B cell (primary cell): ENCODE results near the gene RERE. TPM values are rescaled to one million over a fixed set of nuclear protein-coding genes. Genes with fewer than 3 reads are reported as not detected.
"Not testable (repeated sequence)": the region's sequence is repeated elsewhere in the genome, so short reads cannot be mapped to it uniquely, and the experiment has no call there.

Experiments
- ATAC-seq: fragments of 200-7000 bp; cut with Tn5 transposase; one replicate; pipeline ENCODE4 v1.10.0; 2021; ENCODE audit warnings: low read depth, mild to moderate bottlenecking, moderate number of reproducible peaks, moderate library complexity
- CTCF ChIA-PET: fragments of 350-600 bp; sonication (Branson Sonifier 250); formaldehyde crosslinking; loops from one replicate; lab custom pipeline; 2021; ENCODE audit warnings: antibody characterized with exemption, inconsistent platforms; lab: Charles Lee
- POLR2A ChIA-PET: fragments of 350-600 bp; sonication (Branson Sonifier 250); formaldehyde crosslinking; loops from one replicate; lab custom pipeline; 2021; ENCODE audit warnings: antibody characterized with exemption; lab: Charles Lee
- DNase-seq: peaks from one replicate; pipeline ENCODE4 v3.0.0; 2013
- H2AFZ ChIP-seq: 2 replicates; pipeline ENCODE4 v1.6.1; 2012; ENCODE audit warnings: mild to moderate bottlenecking, low read depth, low read length; ENCODE audit not compliant: insufficient read depth, poor library complexity, severe bottlenecking
- H3K27ac ChIP-seq, 2 donors: 1 replicate in 1 of 2; 2 replicates in 1 of 2; pipeline ENCODE4 v1.5.1; 2012 to 2013; ENCODE audit warnings: low read length in 2 of 2, mild to moderate bottlenecking in 2 of 2, moderate library complexity in 1 of 2
- H3K27me3 ChIP-seq, 4 experiments: fragments of 200-600 bp in 1 of 4; sonication (generic) in 1 of 4; replicated peaks in 1 of 4; 1 replicate in 2 of 4; 2 replicates in 2 of 4; pipeline versions ENCODE4 v1.6.1 to v1.7.0; 2013 to 2016; ENCODE audit warnings: low read length in 3 of 4, mild to moderate bottlenecking in 2 of 4, mixed read lengths in 1 of 4, moderate library complexity in 1 of 4; ENCODE audit not compliant: insufficient read depth in 4 of 4, control insufficient read depth in 3 of 4; ENCODE audit errors: control extremely low read depth in 1 of 4
- H3K36me3 ChIP-seq, 2 experiments: replicated peaks in 1 of 2; 1 replicate in 1 of 2; 2 replicates in 1 of 2; pipeline versions ENCODE4 v1.6.1 to v1.7.1; 2013; ENCODE audit warnings: low read length in 1 of 2; ENCODE audit not compliant: insufficient read depth in 2 of 2, control insufficient read depth in 1 of 2; ENCODE audit errors: control extremely low read depth in 1 of 2, extremely low read depth in 1 of 2
- H3K4me1 ChIP-seq, 2 donors: fragments of 200-600 bp in 1 of 2; sonication (generic) in 1 of 2; 1 replicate in 1 of 2; 2 replicates in 1 of 2; pipeline versions ENCODE4 v1.5.1 to v1.6.1; 2013 to 2017; ENCODE audit warnings: low read length in 2 of 2; ENCODE audit not compliant: control insufficient read depth in 2 of 2, insufficient read depth in 2 of 2
- H3K4me2 ChIP-seq: replicated peaks from 2 replicates; pipeline ENCODE3; 2012; ENCODE audit warnings: mild to moderate bottlenecking, low read depth, low read length; ENCODE audit not compliant: poor library complexity, severe bottlenecking
- H3K4me3 ChIP-seq, 5 experiments: fragments of 200-600 bp in 1 of 5; sonication (generic) in 1 of 5; 1 replicate in 3 of 5; 2 replicates in 2 of 5; pipeline versions ENCODE4 v1.5.1 to v1.7.0; 2011 to 2016; ENCODE audit warnings: low read length in 4 of 5, mild to moderate bottlenecking in 4 of 5, low read depth in 2 of 5, control low read depth in 1 of 5, moderate library complexity in 1 of 5; ENCODE audit not compliant: insufficient read depth in 1 of 5; ENCODE audit errors: control extremely low read depth in 1 of 5, extremely low read depth in 1 of 5
- H3K79me2 ChIP-seq: fragments of 200-600 bp; sonication (generic); one replicate; pipeline ENCODE4 v1.6.0; 2016; ENCODE audit warnings: low read length; ENCODE audit not compliant: control insufficient read depth, insufficient read depth
- H3K9ac ChIP-seq: fragments of 200-600 bp; sonication (generic); 2 replicates; pipeline ENCODE4 v1.6.1; 2017; ENCODE audit warnings: mild to moderate bottlenecking, low read length, moderate library complexity
- H3K9me3 ChIP-seq, 3 donors: one replicate each; pipeline versions ENCODE4 v1.6.1 to v1.7.1; 2013; ENCODE audit warnings: low read length in 2 of 3; ENCODE audit not compliant: control insufficient read depth in 2 of 3, insufficient read depth in 1 of 3; ENCODE audit errors: control extremely low read depth in 1 of 3
- H4K20me1 ChIP-seq: 2 replicates; pipeline ENCODE4 v1.6.0; 2012; ENCODE audit warnings: mild to moderate bottlenecking, low read length; ENCODE audit not compliant: insufficient read depth, control insufficient read depth, poor library complexity, severe bottlenecking
- H3K27ac Mint-ChIP-seq: one replicate; pipeline ENCODE4 v1.8.0; 2021; ENCODE audit warnings: mixed read lengths
- H3K27me3 Mint-ChIP-seq: one replicate; pipeline ENCODE4 v1.8.0; 2021; ENCODE audit warnings: mixed read lengths
- H3K4me1 Mint-ChIP-seq: one replicate; pipeline ENCODE4 v1.8.0; 2021; ENCODE audit warnings: mixed read lengths
- H3K4me3 Mint-ChIP-seq: one replicate; pipeline ENCODE4 v1.8.0; 2021; ENCODE audit warnings: mixed read lengths
- H3K9me3 Mint-ChIP-seq: one replicate; pipeline ENCODE4 v1.8.0; 2022; ENCODE audit warnings: mixed read lengths; ENCODE audit not compliant: insufficient read depth
- EZH2 ChIP-seq: IDR thresholded peaks from 2 replicates; pipeline ENCODE4 v1.6.1; 2012; ENCODE audit warnings: borderline replicate concordance, low read depth, mild to moderate bottlenecking, moderate library complexity, low read length; ENCODE audit not compliant: insufficient read depth, poor library complexity, severe bottlenecking
- WGBS: methylation state at CpG from one replicate; pipeline ENCODE4 v1.1.5; 2013; ENCODE audit warnings: missing lambda C conversion rate; ENCODE audit not compliant: insufficient coverage; 5-methylcytosine and 5-hydroxymethylcytosine counted together
- intact Hi-C: fragments of 100-400 bp; cut with micrococcal nuclease; formaldehyde crosslinking; loops from one replicate; pipeline ENCODE4 v1.10.0; 2022
- polyA plus RNA-seq: library from polyadenylated mRNA; depleted of rRNA; stranded (reverse); fragments of >200 nt; gene quantifications from 2 replicates; pipeline ENCODE4 v1.2.3, GENCODE V29; 2012
- total RNA-seq, 2 donors: library from RNA; stranded (reverse); fragments of 120-200 nt in 1 of 2; gene quantifications; 1 replicate in 1 of 2; 2 replicates in 1 of 2; pipeline versions ENCODE4 v1.2.3 to v1.2.4, GENCODE V29; 2013 to 2022
- TF ChIP-seq, protein P1 (sequence below): fragments of 200-600 bp; IDR thresholded peaks from one replicate; pipeline ENCODE4 v1.8.0; 2022; ENCODE audit warnings: antibody characterized with exemption, mild to moderate bottlenecking

RERE gene
- total and polyA plus RNA-seq, 2 donors (not counting 1 experiment from before 2014, with no cell fraction given): 27.3 to 132 TPM

DNA sequence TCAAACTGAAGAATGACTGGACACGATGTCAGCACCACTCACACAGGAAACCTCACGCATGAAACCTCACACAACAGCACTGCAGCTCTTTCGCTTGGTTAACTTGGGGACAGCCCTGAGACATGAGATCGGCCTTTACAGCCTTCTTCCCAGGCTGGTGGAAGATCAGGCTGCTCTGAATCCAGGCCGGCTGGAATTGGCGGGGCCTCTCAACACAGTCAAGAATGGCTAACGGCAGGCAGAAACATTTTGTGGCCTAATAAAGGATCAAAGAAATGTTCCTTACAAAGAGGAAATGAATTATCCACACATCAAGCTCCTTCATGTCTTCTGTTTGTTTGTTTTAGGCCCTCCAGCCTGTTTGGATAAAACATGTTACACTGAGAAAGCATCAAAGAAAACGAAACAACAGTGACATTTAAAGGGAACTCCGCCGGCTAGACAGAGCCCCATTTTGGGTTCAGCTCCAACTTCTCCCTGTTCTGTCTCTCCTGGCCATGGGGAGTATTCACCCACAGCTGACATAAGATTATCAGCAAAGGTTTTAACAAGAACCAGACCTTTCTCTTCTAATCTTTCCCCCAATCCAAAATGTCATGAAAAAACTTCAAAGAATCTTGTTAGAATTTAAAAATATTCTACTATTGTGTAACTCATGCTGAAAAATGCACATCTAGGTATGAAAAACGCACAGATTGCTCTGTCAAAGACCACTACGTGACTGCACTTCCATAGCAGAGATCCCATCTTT is 368.4 kb downstream of the RERE start:
- no peaks in the 10 kb centered on the region for H3K9me3 ChIP-seq
- H4K20me1 ChIP-seq: peaks cover 48% of the 10 kb centered on the region
- TF ChIP-seq EZH2: no peak
- TF ChIP-seq, protein P1, sequence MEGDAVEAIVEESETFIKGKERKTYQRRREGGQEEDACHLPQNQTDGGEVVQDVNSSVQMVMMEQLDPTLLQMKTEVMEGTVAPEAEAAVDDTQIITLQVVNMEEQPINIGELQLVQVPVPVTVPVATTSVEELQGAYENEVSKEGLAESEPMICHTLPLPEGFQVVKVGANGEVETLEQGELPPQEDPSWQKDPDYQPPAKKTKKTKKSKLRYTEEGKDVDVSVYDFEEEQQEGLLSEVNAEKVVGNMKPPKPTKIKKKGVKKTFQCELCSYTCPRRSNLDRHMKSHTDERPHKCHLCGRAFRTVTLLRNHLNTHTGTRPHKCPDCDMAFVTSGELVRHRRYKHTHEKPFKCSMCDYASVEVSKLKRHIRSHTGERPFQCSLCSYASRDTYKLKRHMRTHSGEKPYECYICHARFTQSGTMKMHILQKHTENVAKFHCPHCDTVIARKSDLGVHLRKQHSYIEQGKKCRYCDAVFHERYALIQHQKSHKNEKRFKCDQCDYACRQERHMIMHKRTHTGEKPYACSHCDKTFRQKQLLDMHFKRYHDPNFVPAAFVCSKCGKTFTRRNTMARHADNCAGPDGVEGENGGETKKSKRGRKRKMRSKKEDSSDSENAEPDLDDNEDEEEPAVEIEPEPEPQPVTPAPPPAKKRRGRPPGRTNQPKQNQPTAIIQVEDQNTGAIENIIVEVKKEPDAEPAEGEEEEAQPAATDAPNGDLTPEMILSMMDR: no peak
- POLR2A ChIA-PET: no interaction called here
- no peak overlapping the region for H3K4me3 ChIP-seq
- H3K36me3 ChIP-seq: peaks cover 8 to 17% of the 10 kb centered on the region in 2 experiments
- no peak overlapping the region for H2AFZ ChIP-seq
- H3K27me3 ChIP-seq: no peaks in the 10 kb centered on the region
- H3K9me3 Mint-ChIP-seq: no peaks in the 10 kb centered on the region
- H3K4me1 ChIP-seq: peaks cover 0 to 3% of the 10 kb centered on the region in 2 donors
- CTCF ChIA-PET: interaction anchor here (1.2 to 1.5 kb wide), 2 partner anchors 8 to 278 kb away, joined by 3 read pairs; no protein-coding TSS in a partner anchor
- no peak overlapping the region for H3K27ac Mint-ChIP-seq
- intact Hi-C loops: no loop called here
- H3K9ac ChIP-seq: no peak overlapping the region
- 76% methylated on average over 7 of the region's 12 CpGs for WGBS
- no peak overlapping the region for H3K4me2 ChIP-seq
- DNase-seq (no peak), ATAC-seq (no peak)
- peaks cover 74% of the 10 kb centered on the region for H3K79me2 ChIP-seq
- peak overlapping the region in 1 of 2 donors; percentile 30 for H3K27ac ChIP-seq
- peaks cover 4% of the 10 kb centered on the region for H3K4me1 Mint-ChIP-seq
- H3K4me3 Mint-ChIP-seq: no peak overlapping the region
- H3K27me3 Mint-ChIP-seq: no peaks in the 10 kb centered on the region

DNA sequence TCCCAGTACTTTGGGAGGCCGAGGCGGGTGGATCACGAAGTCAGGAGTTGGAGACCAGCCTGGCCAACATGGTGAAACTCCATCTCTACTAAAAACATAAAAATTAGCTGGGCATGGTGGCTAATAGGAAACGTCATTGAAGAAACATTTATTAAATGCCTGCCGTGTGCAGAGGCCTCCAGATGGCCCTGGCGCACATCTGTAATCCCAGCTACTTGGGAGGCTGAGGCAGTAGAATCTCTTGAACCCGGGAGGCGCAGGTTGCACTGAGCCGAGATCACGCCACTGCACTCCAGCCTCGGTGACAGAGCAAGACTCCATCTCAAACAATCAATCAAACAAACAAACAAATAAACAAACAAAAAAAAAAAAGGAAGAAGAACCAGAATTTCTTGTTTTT is 368.9 kb downstream of the RERE start:
- 95% methylated on average over 7 of the region's 11 CpGs for WGBS
- intact Hi-C loops: not testable (repeated sequence)

More for the DNA sequence above, 368.9 kb downstream of the RERE start:
- H3K4me1 Mint-ChIP-seq, ATAC-seq, H2AFZ ChIP-seq, H3K4me3 Mint-ChIP-seq, H3K27me3 ChIP-seq, H3K9me3 Mint-ChIP-seq, H3K4me3 ChIP-seq, H3K27ac Mint-ChIP-seq, H3K9me3 ChIP-seq, H3K27ac ChIP-seq, DNase-seq, POLR2A ChIA-PET, H3K9ac ChIP-seq, H3K4me2 ChIP-seq, H3K4me1 ChIP-seq, CTCF ChIA-PET, H3K27me3 Mint-ChIP-seq: not testable (repeated sequence)
- Histone ChIP-seq H3K36me3 (peaks cover 8 to 15% of the 10 kb centered on the region in 2 experiments), H3K79me2 (peaks cover 75% of the 10 kb centered on the region), H4K20me1 (peaks cover 48% of the 10 kb centered on the region)
